GM21825 (cell line): ENCODE measurements around the gene CDS1.
"Not testable (repeated sequence)": the region's sequence is repeated elsewhere in the genome, so short reads cannot be mapped to it uniquely, and the experiment has no call there.

Experiments
- ATAC-seq: cut with Tn5 transposase; IDR thresholded peaks from one replicate; pipeline ENCODE4 v1.9.1; 2021; ENCODE audit warnings: mild to moderate bottlenecking, moderate library complexity; ENCODE audit not compliant: unreplicated experiment

CDS1 gene

GRCh38 chr4:84669201-84669600, 86.3 kb downstream of the CDS1 start:
- no peak for ATAC-seq

GRCh38 chr4:84672177-84672576, 89.2 kb downstream of the CDS1 start:
- ATAC-seq, result no peak

- ATAC-seq, result no peak
Observed at GRCh38 chr4:84673475-84674240, 90.7 kb downstream of the CDS1 start.

DNA sequence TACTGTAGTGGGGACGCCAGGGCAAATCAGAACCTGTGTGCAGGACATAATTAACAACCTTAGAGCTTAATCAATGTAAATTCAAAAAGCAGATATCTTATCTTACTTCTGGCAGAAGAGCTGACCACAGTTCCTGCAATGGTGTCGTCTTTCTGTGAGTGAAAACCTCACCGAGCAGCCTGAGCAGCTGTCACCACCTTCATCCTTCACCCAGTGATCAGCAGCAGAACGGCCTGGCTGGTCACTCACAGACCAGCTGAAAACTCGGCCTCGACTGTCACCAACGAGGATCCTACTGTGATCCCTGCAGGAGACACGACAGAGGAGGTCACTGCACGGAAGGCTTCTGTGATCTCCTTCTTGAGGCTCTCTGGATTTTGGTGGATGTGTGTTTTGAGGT, 94.2 kb downstream of the CDS1 start:
- ATAC-seq, result no peak

GRCh38 chr4:84677995-84678394, 95.1 kb downstream of the CDS1 start:
- ATAC-seq, result no peak

- ATAC-seq, result no peak
Observed at GRCh38 chr4:84678976-84679744, 96.2 kb downstream of the CDS1 start.

GRCh38 chr4:84680956-84681355, 98.0 kb downstream of the CDS1 start:
- no peak for ATAC-seq

DNA sequence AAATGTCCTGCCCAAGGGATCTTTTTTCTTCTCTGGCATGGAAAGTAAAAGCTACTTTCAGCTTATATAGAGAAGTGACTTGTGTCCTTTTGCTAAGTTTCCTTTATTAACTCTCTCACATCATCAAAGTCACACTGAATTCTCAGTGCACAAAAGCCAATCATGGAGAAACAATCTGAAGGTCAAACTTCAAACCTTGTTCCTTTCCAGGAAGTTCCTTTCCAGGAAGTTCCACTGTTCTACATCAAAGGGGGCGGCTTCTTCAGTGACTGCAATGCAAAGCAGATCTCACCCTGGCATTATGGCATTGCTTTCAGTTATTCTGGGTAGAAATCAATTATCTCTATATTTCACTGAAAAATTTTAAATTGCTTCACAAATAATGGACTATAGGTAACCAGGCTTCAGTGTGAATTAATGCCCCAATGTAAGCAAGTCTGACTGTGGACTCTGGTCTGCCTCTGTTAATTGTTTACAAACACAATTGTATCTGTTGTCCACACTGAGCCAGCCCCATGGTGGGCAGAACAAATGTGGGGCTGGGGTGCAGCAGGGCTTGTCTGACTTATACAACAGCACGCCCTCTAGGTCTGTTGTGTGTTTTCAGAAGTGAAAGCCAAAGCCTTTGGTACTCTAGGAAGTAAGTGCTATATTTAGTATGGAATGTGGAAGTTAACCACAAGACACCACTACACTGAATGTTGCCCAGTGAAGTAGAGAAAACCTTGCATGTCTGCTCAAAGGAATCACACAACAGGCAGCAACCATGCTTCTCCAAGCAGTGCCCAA, 98.8 kb downstream of the CDS1 start:
- ATAC-seq, result no peak

DNA sequence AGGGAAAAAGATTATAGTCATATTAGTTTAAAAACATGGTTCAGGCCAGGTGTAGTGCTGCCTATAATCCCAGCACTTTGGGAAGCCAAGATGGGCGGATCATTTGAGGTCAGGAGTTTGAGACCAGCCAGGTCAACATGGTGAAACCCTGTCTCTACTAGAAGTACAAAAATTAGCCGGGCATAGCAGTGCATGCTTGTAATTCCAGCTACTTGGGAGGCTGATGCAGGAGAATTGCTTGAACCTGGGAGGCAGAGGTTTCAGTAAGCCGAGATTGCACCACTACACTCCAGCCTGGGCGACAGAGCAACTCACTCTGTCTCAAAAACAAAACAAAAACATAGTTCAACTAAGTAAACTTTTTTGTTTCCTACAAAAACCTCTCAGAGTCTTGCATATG, 99.7 kb downstream of the CDS1 start:
- not testable (repeated sequence) for ATAC-seq

GRCh38 chr4:84683064-84683850, 100.3 kb downstream of the CDS1 start:
- ATAC-seq, result no peak

DNA sequence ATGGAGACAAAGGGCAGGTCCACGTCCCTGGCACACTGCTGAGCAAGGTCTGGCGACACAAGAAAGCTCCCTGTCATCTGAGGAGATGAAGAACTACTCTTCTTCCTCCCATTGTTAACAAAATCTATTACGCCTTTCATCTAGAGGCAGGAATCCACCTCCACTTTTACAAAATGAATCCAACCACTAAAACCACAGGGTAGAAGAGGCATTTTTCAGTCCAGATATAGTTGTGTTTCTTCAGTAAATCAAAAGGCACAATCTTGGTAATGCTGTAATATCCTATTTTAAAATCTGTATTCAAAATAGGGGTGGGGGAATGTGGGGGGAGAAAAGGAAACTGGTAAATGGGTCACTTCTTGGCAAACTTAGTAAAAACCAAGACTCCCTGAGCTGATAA, 101.4 kb downstream of the CDS1 start:
- ATAC-seq, result no peak

DNA sequence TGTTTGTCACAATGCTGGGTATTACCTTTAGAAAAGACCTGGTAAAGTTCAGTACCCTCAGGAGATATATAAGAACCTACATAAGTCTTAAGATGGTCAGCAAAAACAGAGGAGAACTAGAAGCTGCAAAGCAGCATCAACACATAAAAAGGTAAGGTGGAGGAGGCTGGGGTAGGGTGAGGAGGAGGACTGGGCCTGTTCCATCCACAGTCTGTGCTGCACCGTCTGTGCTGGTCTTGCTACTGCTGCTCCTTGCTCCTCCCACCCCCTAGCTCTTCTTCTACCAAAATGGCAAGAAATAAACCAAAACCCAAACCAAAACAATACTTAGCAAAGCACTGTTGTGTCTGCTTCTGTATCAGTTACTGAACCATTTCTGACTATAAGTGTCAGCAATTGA, 102.2 kb downstream of the CDS1 start:
- ATAC-seq, result no peak

DNA sequence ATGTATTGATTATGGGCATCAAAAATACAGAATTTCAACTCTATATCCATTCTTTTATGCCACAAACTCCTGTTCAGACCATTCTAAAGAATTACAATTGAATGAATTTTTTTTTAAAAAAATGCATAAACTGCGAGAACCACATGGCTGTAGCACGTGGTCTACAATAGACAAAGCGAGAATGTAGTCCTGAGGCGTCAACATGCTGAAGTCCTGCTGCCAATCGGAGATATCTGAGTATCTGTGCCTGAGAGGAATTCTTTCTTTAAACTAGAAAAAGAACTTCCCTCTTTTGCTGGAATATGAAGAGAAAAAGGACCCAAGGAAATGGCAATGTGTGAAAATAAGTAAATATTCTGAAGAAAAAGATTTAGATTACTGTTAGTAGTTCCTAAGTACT, 105.7 kb downstream of the CDS1 start:
- no peak for ATAC-seq

DNA sequence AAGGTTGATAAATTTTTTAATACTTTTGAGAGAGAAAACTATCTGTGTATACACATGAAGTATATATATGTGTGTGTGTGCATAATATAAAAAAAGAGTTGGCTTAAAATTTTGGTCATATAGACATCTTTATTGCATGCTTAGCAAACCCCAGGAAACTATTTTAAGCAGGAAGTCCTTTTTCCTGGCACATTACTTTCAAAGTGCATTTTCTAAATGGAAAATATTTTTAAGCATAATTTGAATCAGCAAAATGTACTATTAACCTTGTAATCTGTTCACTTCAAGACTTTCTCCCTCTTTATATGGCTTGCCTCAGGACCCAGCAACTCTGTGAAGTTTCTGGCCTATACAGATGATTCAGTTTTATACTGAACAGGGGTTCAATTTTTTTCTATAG, 106.3 kb downstream of the CDS1 start:
- no peak for ATAC-seq

DNA sequence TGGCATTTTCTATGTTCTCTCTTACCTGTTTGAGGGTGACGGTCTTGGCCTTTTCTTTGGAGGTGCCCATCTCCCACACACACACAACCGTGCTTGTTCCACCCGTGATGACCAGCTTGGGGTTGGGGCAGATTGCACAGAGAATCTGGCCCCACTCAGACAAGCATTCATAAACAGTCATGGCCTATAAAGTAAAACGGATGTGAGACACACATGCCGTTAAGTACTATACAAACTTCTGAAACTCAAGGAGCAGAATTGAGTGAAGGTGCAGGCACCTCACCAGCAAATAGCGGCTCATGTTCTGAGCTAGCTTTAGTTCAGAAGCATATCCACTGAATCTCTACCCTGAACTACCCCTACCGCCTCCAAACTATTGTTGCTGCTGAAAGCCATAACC, 107.6 kb downstream of the CDS1 start:
- ATAC-seq, result no peak

- ATAC-seq, result no peak
Observed at GRCh38 chr4:84691170-84691691, 108.3 kb downstream of the CDS1 start.

DNA sequence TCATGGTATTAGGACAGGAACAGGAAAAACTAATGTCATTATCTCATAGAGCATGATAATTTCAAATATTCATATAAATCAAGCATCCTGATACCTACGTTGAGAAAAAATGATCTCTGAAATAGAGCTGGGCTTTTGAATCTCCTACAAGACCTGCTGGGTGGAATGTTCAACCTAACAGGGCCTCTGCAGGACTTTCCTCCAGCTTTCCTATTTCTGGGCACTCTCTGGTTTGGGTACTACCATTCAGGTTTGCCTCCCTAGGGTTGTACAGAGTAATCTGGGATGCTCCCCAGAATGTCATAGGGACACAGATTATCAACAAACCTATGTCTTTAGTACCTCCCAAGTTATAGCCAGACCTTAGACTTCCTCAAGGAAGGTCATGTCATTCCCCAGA, 108.9 kb downstream of the CDS1 start:
- no peak for ATAC-seq

GRCh38 chr4:84697159-84697558, 114.2 kb downstream of the CDS1 start:
- no peak for ATAC-seq

- no peak for ATAC-seq
Observed at GRCh38 chr4:84697615-84698201, 114.8 kb downstream of the CDS1 start.

- no peak for ATAC-seq
Observed at GRCh38 chr4:84699001-84699671, 116.2 kb downstream of the CDS1 start.
